SW480 (cell line): ENCODE data around the gene JUND.

Experiments
- DNase-seq: peaks from one replicate; pipeline ENCODE4 v3.0.0-alpha.2; 2016; ENCODE audit warnings: low spot score

The JUND gene

GRCh38 chr19:18266771-18267686, 14.4 kb downstream of the JUND start:
- no peak for DNase-seq

- DNase-seq = no peak
Measured at GRCh38 chr19:18265582-18265981, 15.8 kb downstream of the JUND start.

- no peak for DNase-seq
Measured at GRCh38 chr19:18264971-18265540, 16.4 kb downstream of the JUND start.

GRCh38 chr19:18264137-18264854, 17.1 kb downstream of the JUND start:
- DNase-seq = no peak

GRCh38 chr19:18263324-18264136, 17.9 kb downstream of the JUND start:
- DNase-seq = no peak

- DNase-seq = no peak
Measured at GRCh38 chr19:18262917-18263316, 18.5 kb downstream of the JUND start.

- no peak for DNase-seq
Measured at GRCh38 chr19:18262144-18262543, 19.3 kb downstream of the JUND start.

GRCh38 chr19:18261474-18261873, 19.9 kb downstream of the JUND start:
- DNase-seq = no peak

- no peak for DNase-seq
Measured at GRCh38 chr19:18259893-18260292, 21.5 kb downstream of the JUND start.

- DNase-seq = no peak
Measured at GRCh38 chr19:18257503-18258470, 23.6 kb downstream of the JUND start.

GRCh38 chr19:18254546-18255503, 26.6 kb downstream of the JUND start:
- DNase-seq = peak; percentile 39

- DNase-seq = no peak
Measured at GRCh38 chr19:18253716-18254115, 27.7 kb downstream of the JUND start.

GRCh38 chr19:18253130-18253529, 28.3 kb downstream of the JUND start:
- DNase-seq = no peak

GRCh38 chr19:18252370-18252717, 29.1 kb downstream of the JUND start:
- DNase-seq = no peak

GRCh38 chr19:18251587-18252369, 29.6 kb downstream of the JUND start:
- DNase-seq = peak; percentile 75

- DNase-seq = no peak
Measured at GRCh38 chr19:18249834-18250233, 31.6 kb downstream of the JUND start.

- DNase-seq = no peak
Measured at GRCh38 chr19:18245297-18245696, 36.1 kb downstream of the JUND start.

GRCh38 chr19:18239303-18239702, 42.1 kb downstream of the JUND start:
- no peak for DNase-seq

GRCh38 chr19:18234194-18234593, 47.2 kb downstream of the JUND start:
- DNase-seq = no peak
